Transverse colon (tissue), 4 donors: Measurements from ENCODE around the gene U2AF2. TPM values are rescaled to one million over a fixed set of nuclear protein-coding genes. Genes with fewer than 3 reads are reported as not detected.

Source experiments
- DNase-seq: peaks from one replicate; pipeline ENCODE4 v3.0.0-alpha.2; 2019
- H3K27ac ChIP-seq, 4 donors: fragments of 200-600 bp; sonication (generic); 2 replicates each; pipeline ENCODE4 v1.5.1; 2016 to 2018; ENCODE audit warnings: inconsistent platforms in 4 of 4
- H3K27me3 ChIP-seq: fragments of 200-600 bp; sonication (generic); 2 replicates; pipeline ENCODE4 v1.5.1; 2017; ENCODE audit warnings: inconsistent platforms
- H3K36me3 ChIP-seq, 4 donors: fragments of 200-600 bp; sonication (generic); 2 replicates each; pipeline ENCODE4 v1.5.1; 2017 to 2019; ENCODE audit warnings: inconsistent platforms in 4 of 4
- H3K4me1 ChIP-seq, 4 donors: fragments of 200-600 bp; sonication (generic); 2 replicates each; pipeline ENCODE4 v1.5.1; 2017 to 2020; ENCODE audit warnings: inconsistent platforms in 4 of 4
- H3K4me3 ChIP-seq, 4 donors: fragments of 200-600 bp; sonication (generic); 1 replicate in 1 of 4; 2 replicates in 3 of 4; pipeline versions ENCODE4 v1.5.1 to v1.6.1; 2017 to 2019; ENCODE audit warnings: inconsistent platforms in 4 of 4
- H3K9me3 ChIP-seq, 2 donors: fragments of 200-600 bp; sonication (generic); 2 replicates each; pipeline ENCODE4 v1.5.1; 2017 to 2019; ENCODE audit warnings: inconsistent platforms in 2 of 2
- CTCF ChIP-seq, 5 experiments: fragments of 200-600 bp in 3 of 5; fragments of 450-650 bp in 2 of 5; sonication (generic) in 3 of 5; IDR thresholded peaks; 1 replicate in 2 of 5; 2 replicates in 3 of 5; pipeline ENCODE4 v1.5.1; 2016 to 2017; ENCODE audit warnings: antibody characterized with exemption in 5 of 5, inconsistent platforms in 3 of 5, mild to moderate bottlenecking in 2 of 5, moderate library complexity in 1 of 5
- EP300 ChIP-seq: sonication (generic); formaldehyde crosslinking; IDR thresholded peaks from one replicate; pipeline ENCODE4 v1.6.1; 2017; ENCODE audit warnings: antibody characterized with exemption, low read depth
- POLR2A ChIP-seq: fragments of 450-650 bp; IDR thresholded peaks from one replicate; pipeline ENCODE4 v1.6.1; 2016; ENCODE audit warnings: antibody characterized with exemption, mild to moderate bottlenecking, moderate library complexity
- POLR2AphosphoS5 ChIP-seq, 3 donors: sonication (generic); formaldehyde crosslinking; IDR thresholded peaks; one replicate each; pipeline ENCODE4 v1.6.1; 2016; ENCODE audit warnings: antibody characterized with exemption in 3 of 3
- WGBS, 2 donors: methylation state at CpG; one replicate each; pipeline ENCODE4 v1.1.5; 2018; ENCODE audit warnings: low coverage in 1 of 2; 5-methylcytosine and 5-hydroxymethylcytosine counted together
- in situ Hi-C, 4 donors: fragments of 200-750 bp; cut with MboI; loops; one replicate each; pipeline versions ENCODE4 v1.15.0 to v1.15.1; 2017; ENCODE audit warnings: low sequenced_read_pairs in 3 of 4, low pct_ligation_motif_present in 1 of 4, low pct_unique_long_range_greater_than_20kb in 1 of 4
- intact Hi-C: fragments of 100-400 bp; cut with DNase I; formaldehyde crosslinking; loops from one replicate; pipeline ENCODE4 v1.15.1; 2023; ENCODE audit warnings: low total_unique reads
- total RNA-seq, 4 donors: library from RNA; depleted of rRNA; stranded (reverse); fragments of >200 nt; gene quantifications; one replicate each; pipeline ENCODE4 v1.1.0, GENCODE V29; 2016

U2AF2 gene
- total RNA-seq, 4 donors from 2014 or later: 112 to 185 (median 130) TPM

GRCh38 chr19:55619286-55619685 lies 35.5 kb upstream of the U2AF2 start:
- DNase-seq: no peak
- Histone ChIP-seq H3K27ac (no peak overlapping the region), H3K36me3 (peaks cover 0 to 22% (median 10%) of the 10 kb centered on the region in 4 donors), H3K4me3 (no peak overlapping the region), H3K27me3 (no peaks in the 10 kb centered on the region), H3K4me1 (peaks cover 0 to 8% (median 3%) of the 10 kb centered on the region in 4 donors), H3K9me3 (no peaks in the 10 kb centered on the region)
- TF ChIP-seq CTCF (IDR thresholded peaks at IDR 0.05): no peak
- no peak for TF ChIP-seq EP300
- TF ChIP-seq POLR2AphosphoS5 (IDR thresholded peaks at IDR 0.05): no peak
- no peak for TF ChIP-seq POLR2A
- in situ Hi-C loops (no loop called here), intact Hi-C loops (loop anchor here (10.0 kb wide), 1 partner anchor 104 kb away; no protein-coding TSS in a partner anchor)
- 67 to 83% methylated on average over 1 to 3 of the region's 3 CpGs for WGBS, 2 donors

GRCh38 chr19:55620410-55621204 lies 34.2 kb upstream of the U2AF2 start:
- no peak overlapping the region for H3K27ac ChIP-seq
- in situ Hi-C loops (loop anchor here in 1 of 4 donors (10.0 kb wide), 1 partner anchor 106 kb away; no protein-coding TSS in a partner anchor), intact Hi-C loops (no loop called here)
- WGBS, 2 donors: 89% methylated on average over 12 of the region's 12 CpGs; no CpG with 5 or more reads in 1 of the 2 donors
- no peaks in the 10 kb centered on the region for H3K9me3 ChIP-seq
- peaks cover 0 to 16% (median 8%) of the 10 kb centered on the region in 4 donors for H3K36me3 ChIP-seq
- no peak overlapping the region for H3K4me3 ChIP-seq
- H3K4me1 ChIP-seq: peaks cover 0 to 14% (median 6%) of the 10 kb centered on the region in 4 donors
- DNase-seq: no peak
- no peaks in the 10 kb centered on the region for H3K27me3 ChIP-seq
- TF ChIP-seq CTCF (IDR thresholded peaks at IDR 0.05): no peak
- no peak for TF ChIP-seq POLR2AphosphoS5 (IDR thresholded peaks at IDR 0.05)
- TF ChIP-seq EP300: no peak
- TF ChIP-seq POLR2A: no peak

DNA sequence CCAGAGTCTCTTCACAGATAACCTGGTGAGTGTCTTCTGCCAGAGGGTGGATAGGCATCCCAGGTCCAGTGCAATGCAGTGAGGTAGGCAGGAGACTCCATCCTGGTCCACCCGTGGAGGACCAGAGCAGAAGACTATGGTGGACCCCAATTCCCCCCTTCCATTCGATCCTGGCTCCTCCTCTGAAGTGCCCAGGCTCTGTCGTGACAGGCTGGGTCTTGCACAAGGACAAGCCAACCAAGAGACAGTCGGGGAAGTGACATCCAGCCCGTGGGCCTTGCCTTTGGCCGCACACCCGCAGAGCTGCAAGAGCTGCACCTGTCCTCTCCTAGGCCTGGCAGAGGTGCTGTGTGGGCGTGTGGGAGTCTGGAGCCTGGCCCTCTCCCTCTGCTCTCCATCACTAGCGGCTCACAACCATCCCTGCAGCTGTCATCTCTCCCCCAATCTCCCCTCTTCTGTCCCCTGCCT lies 33.6 kb upstream of the U2AF2 start:
- in situ Hi-C loops: loop anchor here in 1 of 4 donors (10.0 kb wide), 1 partner anchor 106 kb away; no protein-coding TSS in a partner anchor
- intact Hi-C loops: no loop called here
- Histone ChIP-seq H3K4me1 (peaks cover 0 to 14% (median 6%) of the 10 kb centered on the region in 4 donors), H3K27ac (no peak overlapping the region), H3K4me3 (no peak overlapping the region), H3K36me3 (peaks cover 0 to 12% (median 5%) of the 10 kb centered on the region in 4 donors), H3K27me3 (no peaks in the 10 kb centered on the region), H3K9me3 (no peaks in the 10 kb centered on the region)
- WGBS, 2 donors: 80% methylated on average over 9 of the region's 9 CpGs; no CpG with 5 or more reads in 1 of the 2 donors
- TF ChIP-seq EP300 (no peak), POLR2AphosphoS5 (IDR thresholded peaks at IDR 0.05) (no peak), CTCF (IDR thresholded peaks at IDR 0.05) (no peak), POLR2A (no peak)
- DNase-seq: no peak

DNA sequence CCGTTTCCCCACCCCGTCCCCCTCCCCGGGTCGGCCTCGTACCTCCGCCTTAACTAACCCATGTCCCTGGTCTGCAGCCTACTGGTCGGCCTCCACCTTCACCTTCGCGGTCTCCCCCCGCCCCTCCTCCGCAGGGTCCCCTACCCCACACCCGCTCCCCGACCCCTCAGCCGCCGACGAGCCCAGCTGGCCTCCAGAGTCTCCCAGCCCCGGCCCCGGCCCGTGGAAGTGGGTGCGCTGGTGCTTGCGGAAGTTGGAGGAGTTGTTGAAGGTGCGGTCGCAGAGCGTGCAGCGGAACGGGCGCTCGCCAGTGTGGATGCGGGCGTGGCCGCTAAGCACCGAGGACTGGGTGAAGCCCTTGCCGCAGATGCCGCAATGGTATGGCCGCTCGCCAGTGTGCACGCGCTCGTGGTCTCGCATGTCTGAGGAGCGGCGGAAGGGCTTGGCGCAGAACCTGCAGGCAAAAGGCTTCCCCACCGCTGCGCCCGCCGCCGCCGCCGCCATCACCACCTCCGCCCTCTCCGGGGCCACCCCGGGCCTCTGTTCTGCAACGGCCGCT lies 33.1 kb upstream of the U2AF2 start:
- 95% methylated on average over 52 of the region's 55 CpGs; no CpG with 5 or more reads in 1 of the 2 donors for WGBS, 2 donors
- intact Hi-C loops (no loop called here), in situ Hi-C loops (loop anchor here in 1 of 4 donors (10.0 kb wide), 1 partner anchor 107 kb away; no protein-coding TSS in a partner anchor)
- H3K4me3 ChIP-seq: no peak overlapping the region
- peaks cover 0 to 14% (median 6%) of the 10 kb centered on the region in 4 donors for H3K4me1 ChIP-seq
- TF ChIP-seq POLR2A (no peak), EP300 (no peak), CTCF (IDR thresholded peaks at IDR 0.05) (no peak), POLR2AphosphoS5 (IDR thresholded peaks at IDR 0.05) (no peak)
- H3K27me3 ChIP-seq: no peaks in the 10 kb centered on the region
- H3K9me3 ChIP-seq: no peaks in the 10 kb centered on the region
- peaks cover 0 to 10% (median 3%) of the 10 kb centered on the region in 4 donors for H3K36me3 ChIP-seq
- H3K27ac ChIP-seq: no peak overlapping the region
- DNase-seq: no peak
